ENCODE results near the gene COL27A1.

The COL27A1 gene

DNA sequence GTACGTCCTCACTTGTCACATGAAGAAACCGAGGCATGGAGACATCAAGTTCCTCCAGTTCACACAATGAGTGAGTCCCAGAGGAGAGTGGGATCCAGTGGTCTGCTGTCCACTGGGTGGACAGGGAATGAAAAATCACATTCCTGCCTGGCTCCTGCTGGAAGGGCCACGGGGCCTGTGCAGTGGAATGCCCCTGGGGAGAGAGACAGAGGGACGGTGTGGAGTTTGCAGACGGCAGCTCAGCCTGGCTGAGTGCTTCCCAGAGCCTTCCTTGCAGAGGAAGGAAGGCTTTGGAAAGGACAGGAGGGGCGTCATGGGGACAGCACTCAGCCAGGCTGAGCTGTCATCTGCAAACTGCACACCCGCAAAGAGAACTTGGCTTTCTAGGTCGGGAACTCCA is 74.7 kb downstream of the COL27A1 start:
- DNase-seq = no peak

DNA sequence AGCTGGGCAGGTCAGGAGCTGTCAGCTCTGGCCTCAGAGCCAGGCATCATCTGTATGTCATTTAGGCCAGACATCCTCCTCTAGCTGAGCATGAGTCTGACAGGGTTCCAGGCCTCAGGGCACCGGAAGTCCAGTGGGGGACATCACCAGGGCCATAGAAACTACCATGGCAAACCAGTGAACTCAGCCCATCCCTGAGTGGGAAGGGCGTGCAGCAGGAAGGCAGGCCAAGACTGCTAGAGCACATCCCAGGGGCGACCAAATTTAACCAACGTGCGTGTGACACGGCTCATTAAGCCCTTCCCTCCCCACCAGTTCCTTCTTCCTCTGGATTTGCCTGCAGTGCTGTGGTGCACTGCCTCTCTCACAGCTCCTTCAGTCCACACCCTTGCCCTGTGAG is 75.9 kb downstream of the COL27A1 start:
- no peak for DNase-seq

DNA sequence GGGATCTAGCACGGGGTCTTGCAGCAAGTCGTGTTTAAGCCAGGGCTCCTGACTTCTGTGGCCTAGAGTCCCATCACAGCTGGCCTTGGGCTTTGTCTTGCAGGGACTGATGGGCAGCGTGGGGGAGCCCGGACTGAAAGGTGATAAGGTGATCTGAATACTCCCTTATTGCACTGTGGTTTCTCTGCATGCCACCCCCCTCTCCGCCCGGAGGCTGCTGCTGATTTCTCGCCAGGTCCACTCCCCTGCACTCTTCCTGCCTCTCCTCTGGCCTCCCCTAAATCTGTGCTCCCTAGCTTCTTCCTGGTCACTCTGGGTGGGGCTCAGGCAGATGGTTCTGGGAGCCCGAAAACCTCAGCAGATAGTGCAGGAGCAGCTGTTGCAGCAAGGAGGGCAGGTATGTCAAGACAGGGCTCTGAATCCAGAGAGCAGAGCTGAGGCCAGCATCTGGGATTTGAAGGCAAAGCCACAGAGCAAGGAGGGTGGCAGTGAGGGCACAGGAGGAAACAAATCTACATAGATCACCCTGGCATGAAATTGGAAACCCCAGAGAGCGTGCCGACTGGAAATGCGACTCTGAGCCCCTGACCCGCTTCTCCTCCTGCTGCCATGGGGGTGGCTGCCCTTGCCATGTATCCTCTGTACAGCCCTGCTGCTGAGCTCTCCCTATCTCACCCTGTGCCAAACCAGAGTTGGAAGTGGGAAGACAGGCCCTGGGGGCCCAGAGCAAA is 76.5 kb downstream of the COL27A1 start:
- no peak for DNase-seq

DNA sequence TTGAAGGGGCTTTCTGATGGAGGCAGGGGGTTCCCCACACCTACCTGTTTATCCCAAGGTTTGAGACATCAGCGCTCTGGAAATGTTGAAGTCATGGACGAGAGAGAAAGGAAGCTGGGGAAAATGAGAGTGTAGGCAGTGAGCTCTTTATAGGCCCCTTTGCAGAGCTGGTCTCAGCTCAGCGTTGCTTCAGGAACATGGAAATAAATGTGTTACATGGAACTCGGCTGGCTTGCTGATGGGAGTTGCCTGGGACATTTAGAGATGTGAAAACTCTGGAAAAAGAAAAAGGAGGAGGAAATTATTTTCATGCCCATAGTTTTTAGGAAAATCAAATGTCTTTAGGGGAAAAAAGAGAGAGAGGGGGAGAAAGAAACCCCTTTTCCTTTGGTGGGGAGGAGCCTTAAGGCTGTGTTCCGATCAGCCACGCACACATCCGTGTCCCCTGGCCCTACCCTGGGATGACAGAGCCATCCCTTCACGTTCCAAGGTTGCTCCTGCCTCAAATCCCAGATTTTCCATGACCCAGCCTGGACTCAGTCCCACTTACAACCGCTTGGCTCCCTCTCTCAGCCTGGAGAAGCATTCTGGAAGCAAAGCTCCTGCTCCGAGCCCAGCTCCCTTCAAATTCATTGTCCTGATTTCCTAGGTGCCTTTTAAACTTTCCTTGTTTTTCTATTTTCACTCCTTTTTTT is 78.3 kb downstream of the COL27A1 start:
- DNase-seq = no peak

DNA sequence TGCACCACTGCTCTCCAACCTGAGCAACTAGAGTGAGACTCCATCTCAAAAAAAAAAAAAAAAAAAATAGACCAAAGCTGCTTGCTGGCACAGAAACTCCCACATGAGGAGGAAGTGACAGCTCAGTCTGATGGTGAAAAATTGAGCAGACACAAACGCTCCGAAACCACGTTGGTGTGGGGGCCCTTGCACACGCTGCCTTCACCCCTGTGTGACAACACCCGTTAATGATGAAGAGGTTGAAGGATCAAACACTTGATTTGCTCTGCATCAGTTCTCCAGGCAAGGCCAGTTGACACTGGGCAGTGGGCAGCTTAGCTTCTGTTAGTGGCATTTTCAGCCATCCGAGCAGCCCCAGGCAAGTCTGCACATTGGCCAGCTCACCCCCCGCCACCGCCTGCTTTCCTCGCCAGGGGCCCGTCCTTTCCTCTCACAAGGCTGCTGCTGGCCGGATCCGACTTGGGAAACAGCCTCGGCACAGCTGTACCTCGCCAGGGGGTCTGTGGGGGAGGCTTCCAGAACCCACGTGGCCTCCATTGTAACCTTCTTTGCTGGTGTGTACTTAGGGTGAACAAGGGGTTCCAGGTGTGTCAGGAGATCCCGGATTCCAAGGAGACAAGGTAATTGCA is 79.8 kb downstream of the COL27A1 start:
- peak in 2 of 3 experiments; percentile 65 to 85 for DNase-seq

DNA sequence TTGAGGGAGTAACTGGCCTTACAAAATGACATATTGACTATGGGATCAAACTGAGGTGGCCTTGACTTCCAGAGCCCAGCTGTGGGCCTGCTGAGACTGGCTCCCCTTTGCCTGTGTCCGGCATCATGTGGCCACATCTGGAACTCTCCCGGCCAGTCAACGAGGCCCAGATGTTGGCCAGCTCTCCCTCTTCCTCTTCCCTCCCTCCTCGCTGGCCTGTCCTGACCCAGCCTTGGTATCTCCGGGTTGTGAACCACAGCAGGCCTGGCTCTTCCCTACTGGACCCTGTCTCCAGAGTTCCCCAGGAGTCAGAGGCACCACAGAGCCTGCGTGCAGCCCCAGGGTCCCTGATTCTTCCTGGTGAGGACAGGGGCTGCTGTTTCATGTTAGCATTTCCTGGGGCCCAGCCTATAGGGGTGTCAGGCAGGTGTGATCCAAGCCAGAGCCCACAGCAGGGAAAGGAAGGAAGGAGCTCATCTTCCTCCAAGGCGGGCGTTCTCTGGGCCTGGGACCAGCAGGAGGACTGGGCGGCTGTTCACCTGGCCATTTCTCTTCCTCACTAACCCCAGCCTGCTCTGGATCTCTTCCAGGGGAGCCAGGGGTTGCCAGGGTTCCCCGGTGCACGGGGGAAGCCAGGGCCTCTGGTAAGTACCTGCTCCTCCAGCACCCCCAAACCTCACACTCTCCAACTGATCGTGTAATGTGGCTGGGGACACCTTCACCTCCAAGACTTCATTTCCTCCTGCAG is 81.2 kb downstream of the COL27A1 start:
- DNase-seq = no peak

DNA sequence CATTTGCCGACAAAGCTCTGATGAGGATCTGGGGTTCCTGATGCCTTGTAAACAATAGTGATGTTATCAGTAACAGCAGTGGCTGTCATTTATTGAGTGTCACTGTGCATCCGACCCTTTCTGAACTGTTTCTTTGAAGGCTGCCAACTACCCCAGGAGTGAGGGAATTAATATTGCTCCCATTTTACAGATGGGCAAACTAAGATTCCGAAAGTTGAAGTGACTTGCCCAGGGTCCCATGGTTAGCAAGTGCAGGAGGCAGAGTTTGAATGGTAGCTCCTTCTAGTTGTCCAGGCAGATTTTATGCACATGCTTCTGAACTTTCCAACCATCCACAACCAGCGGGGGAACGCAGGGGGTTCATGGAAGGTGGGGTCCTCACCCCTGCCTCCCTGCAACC is 81.9 kb downstream of the COL27A1 start:
- DNase-seq = no peak

DNA sequence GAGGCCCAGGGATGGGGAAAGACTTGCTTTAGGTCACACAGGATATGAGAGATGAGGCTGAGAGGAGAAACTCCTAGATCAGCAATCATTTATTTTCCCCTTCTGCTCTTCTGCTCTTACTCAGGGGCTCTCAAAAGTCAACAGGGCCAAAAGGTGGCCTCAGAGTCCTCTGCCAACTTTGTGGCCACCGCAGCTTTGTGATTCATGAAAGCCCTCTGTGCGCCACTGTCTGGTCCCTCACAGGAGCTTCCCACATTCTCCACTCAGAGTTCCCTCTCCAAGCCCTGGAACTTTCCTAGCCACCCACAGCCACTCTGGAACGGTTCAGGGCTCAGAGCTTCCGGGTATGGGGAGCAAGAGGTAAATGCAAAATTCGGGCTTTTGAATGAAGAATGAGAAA is 82.4 kb downstream of the COL27A1 start:
- no peak for DNase-seq

DNA sequence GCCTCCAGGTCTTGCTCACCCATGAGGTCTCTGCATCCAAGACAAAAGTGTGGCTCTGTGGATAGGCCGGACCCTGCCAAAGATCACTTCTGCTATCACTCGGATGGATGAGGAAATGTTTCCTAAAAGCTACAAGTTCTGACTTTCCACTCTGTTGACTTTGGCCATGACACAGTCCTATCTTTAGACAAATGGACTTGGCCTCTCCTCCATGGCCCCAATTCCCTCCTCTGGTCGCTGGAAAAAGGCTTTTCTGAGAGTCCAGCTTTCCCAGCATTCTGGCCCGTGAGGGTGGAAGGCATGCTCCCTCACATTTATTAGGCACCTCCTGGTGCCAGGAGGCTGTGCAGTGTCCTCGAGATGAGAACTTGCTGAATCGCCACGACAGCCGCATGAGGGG is 83.1 kb downstream of the COL27A1 start:
- no peak for DNase-seq

DNA sequence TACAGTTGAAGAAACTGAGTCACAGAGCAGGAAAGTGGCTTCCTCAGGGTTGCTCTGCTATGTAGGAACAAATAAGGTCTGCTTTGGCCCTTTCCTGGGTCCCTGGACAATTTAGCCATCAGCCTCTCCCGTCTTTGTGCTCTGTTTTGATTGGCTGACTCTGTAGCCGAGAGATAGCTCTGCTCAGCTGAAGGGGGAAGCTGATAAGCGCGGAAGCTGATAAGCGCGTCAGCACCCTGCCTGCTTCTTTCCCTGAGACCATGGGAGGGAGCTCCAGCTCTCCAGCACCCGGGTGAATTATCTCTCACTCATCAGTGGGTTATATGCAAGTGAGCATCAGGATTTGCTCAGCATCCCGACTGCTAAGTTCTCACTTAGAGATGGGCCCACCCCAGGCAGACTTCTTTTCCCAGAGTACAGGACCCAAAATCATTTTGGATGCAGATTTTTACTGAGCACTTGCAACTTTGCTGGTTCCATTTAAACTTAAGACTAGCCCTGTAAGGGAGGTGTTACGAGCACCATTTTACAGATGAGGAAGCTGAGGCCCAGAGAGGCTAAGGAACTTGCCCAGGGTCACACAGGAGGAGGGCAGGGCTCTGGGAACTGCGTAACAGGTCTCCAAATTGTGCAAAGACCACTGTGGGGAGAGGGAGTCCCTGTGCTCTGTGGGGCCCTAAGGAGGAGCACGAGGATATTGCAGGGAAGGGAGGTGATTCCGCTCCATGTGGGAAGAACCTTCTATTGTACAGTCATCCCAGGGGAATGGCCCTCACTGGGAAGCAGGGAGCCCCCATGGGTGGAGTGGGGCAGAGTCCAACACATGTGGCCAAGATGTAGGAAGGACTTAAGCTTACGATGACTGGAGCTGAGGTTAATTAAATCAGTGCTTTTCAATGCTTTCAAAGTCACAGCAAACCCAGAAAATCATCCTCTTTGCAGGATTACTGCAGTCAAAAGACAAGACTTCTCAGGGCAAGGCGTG is 83.8 kb downstream of the COL27A1 start:
- DNase-seq = no peak

DNA sequence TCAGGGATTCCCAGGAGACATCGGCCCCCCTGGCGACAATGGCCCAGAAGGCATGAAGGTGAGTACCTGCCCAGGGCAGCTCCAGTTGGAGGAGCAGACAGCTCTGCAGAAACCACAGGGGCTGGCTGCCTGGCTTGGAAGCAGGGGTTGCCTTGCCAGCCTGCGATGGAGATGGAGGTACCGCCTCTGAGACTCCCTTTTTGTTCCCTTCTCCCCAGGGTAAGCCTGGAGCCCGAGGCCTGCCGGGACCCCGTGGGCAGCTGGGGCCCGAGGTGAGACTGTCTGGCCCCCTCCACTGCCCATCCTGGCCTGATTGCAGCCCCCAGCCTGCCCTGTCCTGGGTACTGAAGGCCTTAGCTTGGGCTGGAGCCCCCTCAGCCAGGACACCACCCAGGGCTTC is 84.9 kb downstream of the COL27A1 start:
- no peak for DNase-seq

DNA sequence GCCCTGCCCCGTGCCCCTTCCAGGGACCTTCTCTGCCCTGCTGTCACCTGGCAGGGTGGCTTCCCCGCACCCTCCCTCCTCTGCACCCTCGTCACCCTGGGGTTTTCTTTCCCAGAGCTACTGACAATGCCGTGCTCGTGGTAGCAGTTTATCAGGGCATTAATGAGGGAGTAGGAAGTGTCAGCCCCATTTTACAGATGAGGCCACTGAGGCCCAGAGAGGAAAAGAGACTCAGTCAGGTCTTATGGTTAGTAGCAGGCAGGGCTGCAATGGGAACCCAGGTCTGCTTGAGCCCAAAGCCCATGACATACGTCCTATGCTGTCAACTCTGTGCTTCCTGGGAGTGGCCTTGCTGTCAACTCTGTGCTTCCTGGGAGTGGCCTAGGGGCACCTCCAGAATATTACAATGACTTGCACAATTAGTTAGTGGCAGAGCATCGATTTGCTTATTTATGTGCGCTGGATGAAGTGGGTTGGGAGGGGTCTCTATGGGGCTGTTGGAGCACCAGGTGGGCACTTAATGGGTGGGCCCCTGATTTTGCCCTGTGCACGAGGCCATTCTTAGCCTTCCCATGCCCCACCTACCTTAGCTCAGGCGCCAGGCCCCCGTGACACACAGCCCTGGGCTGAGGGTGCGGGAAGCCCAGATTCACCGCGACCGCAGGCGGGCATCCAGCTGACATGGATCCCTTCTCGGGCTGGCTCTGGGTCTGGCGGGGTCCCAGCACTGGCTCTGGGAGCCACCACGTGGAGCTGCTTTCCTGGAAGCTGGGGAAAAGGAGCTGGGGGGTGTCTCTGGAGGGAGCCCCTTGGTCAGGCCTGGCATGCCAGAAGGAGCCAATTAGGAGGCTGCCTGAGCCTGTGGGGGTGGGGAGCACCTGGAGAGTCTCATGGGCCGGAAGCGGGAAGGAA is 85.6 kb downstream of the COL27A1 start:
- no peak for DNase-seq

DNA sequence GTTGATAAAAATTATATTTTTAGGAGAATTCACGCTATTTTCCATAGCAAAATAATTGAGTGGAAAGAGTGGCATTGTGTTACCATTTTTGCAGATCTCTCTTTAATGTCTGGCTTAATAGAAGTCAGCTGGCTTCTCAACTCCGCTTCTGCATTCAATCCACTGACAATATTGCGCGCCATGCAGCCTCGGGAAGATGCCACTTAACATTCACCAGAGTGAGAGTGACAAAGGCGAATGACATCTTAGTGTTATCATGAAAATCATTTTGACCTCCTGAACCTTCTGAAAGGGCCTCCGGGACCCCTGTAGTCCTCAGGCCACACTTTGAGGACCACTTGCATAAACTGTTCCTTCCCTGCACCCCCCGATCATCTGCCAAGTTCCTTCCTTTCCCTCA is 87.5 kb downstream of the COL27A1 start:
- no peak for DNase-seq

DNA sequence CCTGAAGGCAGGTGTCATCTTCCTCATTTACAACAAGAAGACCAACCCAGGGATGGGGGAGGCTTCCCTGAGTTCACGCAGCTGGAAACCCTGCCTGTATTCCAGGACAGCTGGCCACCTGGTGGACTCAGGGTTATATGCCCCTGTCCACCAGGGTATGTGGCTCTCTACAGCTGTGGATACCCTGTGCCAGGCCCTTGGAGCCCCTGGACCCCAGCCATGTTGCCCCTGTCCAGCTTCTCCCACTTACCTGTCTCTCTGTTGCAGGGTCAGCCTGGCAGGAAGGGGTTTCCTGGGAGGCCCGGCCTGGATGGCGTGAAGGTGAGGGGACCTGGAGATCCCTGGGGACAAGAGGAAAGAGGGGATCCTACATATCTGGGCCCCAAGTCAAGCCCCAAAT is 87.9 kb downstream of the COL27A1 start:
- DNase-seq = no peak

DNA sequence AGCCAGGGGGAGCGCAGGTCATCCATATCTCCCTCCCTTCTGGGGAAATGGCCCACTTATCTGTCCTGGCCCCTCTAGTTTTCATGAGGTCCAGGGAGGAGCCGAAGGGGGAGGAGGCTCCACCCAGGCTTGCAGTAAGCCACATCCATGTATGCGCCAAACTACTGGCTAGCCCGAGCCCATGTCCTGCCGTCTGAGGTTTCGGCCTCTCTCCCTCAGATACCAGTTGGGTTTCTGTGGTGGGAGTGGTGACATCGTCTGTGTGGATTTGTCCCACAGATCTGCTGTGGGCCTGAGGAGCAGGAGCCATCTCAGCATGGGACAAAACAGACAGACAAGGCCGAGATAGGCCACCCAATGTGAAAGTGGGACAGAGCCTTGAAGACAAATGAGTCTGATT is 89.2 kb downstream of the COL27A1 start:
- DNase-seq = no peak

DNA sequence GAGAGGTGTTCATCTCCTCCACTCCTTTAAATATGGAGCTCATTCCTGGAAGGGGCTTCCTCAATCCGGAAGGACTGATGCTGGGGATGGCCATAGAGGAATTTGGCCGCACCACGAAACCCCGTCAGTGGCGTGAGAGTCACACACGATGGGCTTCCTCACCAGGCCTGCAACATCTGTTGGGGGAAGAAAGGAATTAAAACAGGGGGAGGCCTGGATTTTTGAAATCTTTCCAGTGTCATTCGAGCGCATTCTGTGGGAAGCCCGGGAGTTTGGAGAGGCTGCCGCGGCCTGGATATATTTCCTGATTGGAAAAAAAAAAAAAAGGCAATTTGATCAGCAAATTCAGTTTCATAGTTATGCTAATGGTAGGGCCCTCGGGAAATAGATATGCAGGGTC is 91.2 kb downstream of the COL27A1 start:
- no peak for DNase-seq

DNA sequence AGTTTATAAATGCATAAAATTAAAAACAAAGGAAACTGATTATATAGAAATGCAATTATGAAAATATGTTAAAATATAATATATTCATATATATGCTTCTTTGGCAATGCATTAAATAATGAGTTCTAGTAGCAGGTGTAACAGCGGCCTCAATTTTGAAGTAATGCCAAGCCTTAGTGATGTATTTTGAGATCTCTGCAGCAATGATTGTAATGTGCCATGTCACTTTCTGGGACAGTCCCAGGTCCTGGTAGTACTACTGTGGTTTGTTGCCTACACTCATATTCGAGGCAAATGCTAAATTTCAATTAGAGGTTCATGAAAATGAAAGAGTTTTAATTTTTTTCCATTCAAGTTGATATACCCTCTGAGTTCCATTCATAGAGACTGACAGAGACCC is 91.7 kb downstream of the COL27A1 start:
- DNase-seq = no peak

DNA sequence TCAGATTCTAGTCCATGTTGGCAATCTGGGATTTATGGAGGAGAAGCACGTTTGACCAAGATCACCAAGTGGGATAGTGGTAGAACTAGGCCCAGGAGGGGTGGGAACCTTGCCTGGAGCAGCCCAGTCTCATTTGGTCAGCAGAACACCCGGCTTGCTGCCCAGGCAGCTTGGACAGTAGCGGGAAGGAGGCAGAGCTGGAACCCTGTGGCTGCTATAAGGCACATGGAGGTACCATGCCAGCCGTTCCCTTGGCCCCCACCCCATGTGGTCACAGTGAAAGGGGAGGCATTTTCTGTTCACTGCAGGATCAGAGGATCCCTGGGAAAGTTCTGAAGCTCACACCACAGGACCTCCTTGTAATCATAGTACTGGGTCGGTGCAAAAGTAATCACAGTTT is 92.2 kb downstream of the COL27A1 start:
- no peak for DNase-seq

DNA sequence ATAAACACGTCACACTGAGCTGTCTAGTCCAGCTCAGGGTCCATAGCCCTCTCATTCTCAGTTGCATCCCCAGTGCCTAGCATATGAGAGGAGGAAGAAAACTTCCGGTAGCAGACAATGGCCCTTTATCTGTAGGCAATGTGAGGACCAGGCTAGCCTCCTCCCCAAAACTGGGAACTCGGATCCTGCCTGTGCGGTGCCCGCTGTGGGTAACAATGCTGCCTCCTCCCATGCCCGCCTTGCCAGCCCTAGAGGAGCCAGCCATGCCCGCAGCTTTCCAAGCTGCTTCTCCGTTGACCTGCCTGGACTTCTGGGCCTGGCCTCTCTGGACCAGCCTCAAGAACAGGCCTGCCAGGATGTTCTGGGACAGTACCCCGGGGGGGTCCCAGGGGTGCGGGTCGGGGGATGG is 93.0 kb downstream of the COL27A1 start:
- no peak for DNase-seq

DNA sequence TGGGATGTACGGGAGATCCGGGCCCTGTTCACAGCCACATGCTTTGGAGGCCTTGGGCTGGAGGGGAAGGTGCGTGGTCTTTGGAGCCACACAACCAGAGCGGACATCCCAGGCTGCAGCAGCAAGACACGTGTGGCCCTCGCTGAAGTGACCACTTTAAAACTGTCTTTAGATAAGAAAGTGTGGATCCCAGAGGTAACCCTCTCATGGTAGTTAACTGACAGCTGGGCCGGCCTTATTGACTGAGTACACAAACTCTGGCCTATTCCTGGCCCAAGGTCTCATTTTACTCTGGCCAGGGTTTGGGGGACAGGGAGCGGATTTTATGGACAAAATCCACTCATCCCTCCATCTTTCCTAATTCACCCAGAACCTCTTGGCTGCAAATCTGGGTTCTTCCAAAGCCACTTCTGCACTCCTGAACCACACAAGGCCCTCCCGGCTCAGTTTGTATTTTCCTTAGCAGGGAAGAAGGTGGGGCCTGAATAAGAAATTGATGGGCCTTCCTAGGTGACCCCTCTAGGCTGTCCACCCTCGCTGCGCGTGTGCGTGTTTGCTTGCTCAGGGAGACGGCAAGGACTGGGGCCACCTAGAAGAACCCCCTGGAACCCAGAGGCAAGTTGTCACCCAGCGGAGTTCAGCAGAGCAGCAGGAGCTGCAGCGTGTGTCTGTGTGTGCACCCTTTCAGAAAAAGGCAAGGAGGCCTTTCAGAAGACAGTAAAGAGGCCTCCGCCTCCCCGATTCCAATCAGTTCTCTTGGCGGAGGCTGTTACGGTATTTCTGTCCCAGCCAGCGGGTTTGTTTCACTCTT is 94.3 kb downstream of the COL27A1 start:
- DNase-seq = no peak

Data from NCI-H1417 (cell line).